Endothelial cell of umbilical vein (primary cell): ENCODE measurements around the gene ATXN7L1. TPM values are rescaled to one million over a fixed set of nuclear protein-coding genes. Genes with fewer than 3 reads are reported as not detected.

Source experiments
- BruUV-seq: library from RNA; stranded (reverse); fragments of 400-500 nt; replicated peaks from 2 replicates; lab custom pipeline; 2021; lab: Mats Ljungman, UMichigan
- CTCF ChIA-PET: fragments of 300-600, 350-600 bp; sonication (Branson Sonifier 250); formaldehyde crosslinking; loops from one replicate; lab custom pipeline; 2021; ENCODE audit warnings: antibody characterized with exemption, inconsistent platforms; lab: Charles Lee
- POLR2A ChIA-PET: fragments of 300-600, 350-600 bp; sonication (Branson Sonifier 250); formaldehyde crosslinking; loops from one replicate; lab custom pipeline; 2021; ENCODE audit warnings: antibody characterized with exemption, inconsistent platforms; lab: Charles Lee
- DNase-seq: peaks from one replicate; pipeline ENCODE4 v3.0.0-alpha.2; 2011; ENCODE audit warnings: low read depth, low spot score
- FAIRE-seq: peaks from 2 replicates; lab custom pipeline; 2011; peaks lifted over from hg19 to GRCh38; lab: Jason Lieb, UNC
- H2AFZ ChIP-seq: 2 replicates; pipeline ENCODE4 v1.6.0; 2012; ENCODE audit warnings: low read depth, low read length, control low read depth, inconsistent platforms
- H3K27ac ChIP-seq: 2 replicates; pipeline ENCODE4 v1.5.1; 2011; ENCODE audit warnings: low read depth, mild to moderate bottlenecking, control low read depth, low read length, moderate library complexity; ENCODE audit not compliant: insufficient read depth
- H3K27me3 ChIP-seq, 2 experiments: 2 replicates each; pipeline versions ENCODE4 v1.6.0 to v1.6.1; 2011; ENCODE audit warnings: low read length in 2 of 2, mixed read lengths in 1 of 2; ENCODE audit not compliant: control insufficient read depth in 2 of 2, insufficient read depth in 2 of 2
- H3K36me3 ChIP-seq, 2 experiments: 2 replicates in 1 of 2; 3 replicates in 1 of 2; pipeline ENCODE4 v1.5.1; 2011; ENCODE audit warnings: low read length in 2 of 2, mild to moderate bottlenecking in 1 of 2, moderate library complexity in 1 of 2; ENCODE audit not compliant: control insufficient read depth in 2 of 2, insufficient read depth in 2 of 2; ENCODE audit errors: extremely low read depth in 1 of 2
- H3K4me1 ChIP-seq: 3 replicates; pipeline ENCODE4 v1.5.1; 2011; ENCODE audit warnings: mild to moderate bottlenecking, low read length; ENCODE audit not compliant: control insufficient read depth, insufficient read depth; ENCODE audit errors: extremely low read depth
- H3K4me2 ChIP-seq: 2 replicates; pipeline ENCODE4 v1.6.1; 2011; ENCODE audit warnings: low read length, control low read depth, mixed read lengths; ENCODE audit not compliant: insufficient read depth
- H3K4me3 ChIP-seq, 3 experiments: fragments of 200-600 bp in 1 of 3; sonication (generic), shearing (Covaris generic) in 1 of 3; replicated peaks in 1 of 3; 2 replicates each; pipeline ENCODE4 v1.5.1; 2011 to 2016; ENCODE audit warnings: control low read depth in 3 of 3, low read length in 3 of 3, mild to moderate bottlenecking in 2 of 3, inconsistent platforms in 1 of 3, low read depth in 1 of 3, moderate library complexity in 1 of 3; ENCODE audit not compliant: insufficient read depth in 1 of 3
- H3K79me2 ChIP-seq: 2 replicates; pipeline ENCODE4 v1.6.0; 2012; ENCODE audit warnings: low read length, inconsistent platforms; ENCODE audit not compliant: control insufficient read depth, insufficient read depth
- H3K9ac ChIP-seq: replicated peaks from 2 replicates; pipeline ENCODE3; 2011; ENCODE audit warnings: low read length, control low read depth; ENCODE audit not compliant: insufficient read depth; ENCODE audit errors: extremely low read depth
- H3K9me1 ChIP-seq: replicated peaks from 3 replicates; pipeline ENCODE4 v1.6.0; 2011; ENCODE audit warnings: mild to moderate bottlenecking, low read length; ENCODE audit not compliant: control insufficient read depth, insufficient read depth; ENCODE audit errors: extremely low read depth
- H3K9me3 ChIP-seq: replicated peaks from 2 replicates; pipeline ENCODE4 v1.5.1; 2012; ENCODE audit warnings: low read length, inconsistent platforms; ENCODE audit not compliant: control insufficient read depth, insufficient read depth
- H4K20me1 ChIP-seq: replicated peaks from 2 replicates; pipeline ENCODE3; 2011; ENCODE audit warnings: mild to moderate bottlenecking, low read length; ENCODE audit not compliant: control insufficient read depth, insufficient read depth; ENCODE audit errors: extremely low read depth
- CTCF ChIP-seq, 2 donors: IDR thresholded peaks; 1 replicate in 1 of 2; 2 replicates in 1 of 2; pipeline ENCODE4 v1.5.1; 2011; ENCODE audit warnings: low read length in 2 of 2, mild to moderate bottlenecking in 2 of 2, moderate library complexity in 2 of 2, control low read depth in 1 of 2, inconsistent platforms in 1 of 2, low read depth in 1 of 2; ENCODE audit not compliant: insufficient read depth in 1 of 2; ENCODE audit errors: extremely low read depth in 1 of 2
- EZH2 ChIP-seq: IDR thresholded peaks from 2 replicates; pipeline ENCODE4 v1.6.1; 2012; ENCODE audit warnings: borderline replicate concordance, low read depth, mild to moderate bottlenecking, moderate library complexity, low read length, inconsistent platforms; ENCODE audit not compliant: severe bottlenecking
- FOS ChIP-seq: IDR thresholded peaks from 2 replicates; pipeline ENCODE4 v1.6.1; 2011; ENCODE audit warnings: mild to moderate bottlenecking, low read length, moderate library complexity, borderline replicate concordance; ENCODE audit not compliant: insufficient read depth
- GATA2 ChIP-seq: IDR thresholded peaks from 2 replicates; pipeline ENCODE4 v1.7.0; 2011; ENCODE audit warnings: low read depth, mild to moderate bottlenecking, moderate library complexity, mixed read lengths, low read length; ENCODE audit not compliant: insufficient read length, insufficient read depth
- JUN ChIP-seq: IDR thresholded peaks from 2 replicates; pipeline ENCODE4 v1.6.1; 2011; ENCODE audit warnings: borderline replicate concordance, low read depth; ENCODE audit not compliant: insufficient read length, insufficient read depth
- MAX ChIP-seq: IDR thresholded peaks from 2 replicates; pipeline ENCODE4 v1.6.1; 2011; ENCODE audit not compliant: insufficient read depth, insufficient read length
- MYC ChIP-seq: IDR thresholded peaks from one replicate; pipeline ENCODE4 v1.6.1; 2011; ENCODE audit warnings: mild to moderate bottlenecking, low read depth, low read length
- POLR2A ChIP-seq: IDR thresholded peaks from 2 replicates; pipeline ENCODE4 v1.6.1; 2012; ENCODE audit warnings: low read depth, mild to moderate bottlenecking, control low read depth, low read length
- POLR2AphosphoS5 ChIP-seq: IDR thresholded peaks from 2 replicates; pipeline ENCODE4 v1.6.1; 2012; ENCODE audit warnings: low read depth, mild to moderate bottlenecking, control low read depth, low read length, moderate library complexity; ENCODE audit not compliant: insufficient read depth
- dilution Hi-C: fragments of 300-500 bp; cut with MboI; formaldehyde crosslinking; loops from one replicate; pipeline ENCODE4 v1.15.0; 2019; ENCODE audit warnings: low sequenced_read_pairs; ENCODE audit not compliant: extremely low pct_ligation_motif_present
- intact Hi-C: fragments of 100-400 bp; cut with micrococcal nuclease; formaldehyde crosslinking; loops from one replicate; pipeline ENCODE4 v1.10.0; 2022
- polyA plus RNA-seq, 4 experiments: library from polyadenylated mRNA; depleted of rRNA in 3 of 4; stranded (reverse) in 3 of 4; unstranded in 1 of 4; fragments of >200 nt; gene quantifications; 2 replicates each; pipeline versions ENCODE4 v1.2.1 to v1.2.3, GENCODE V29; 2011 to 2012; ENCODE audit warnings: missing spikeins in 1 of 4
- total RNA-seq: library from RNA; stranded (reverse); gene quantifications from 2 replicates; pipeline ENCODE4 v1.2.3, GENCODE V29; 2021

ATXN7L1 gene
- total and polyA plus RNA-seq, 2 donors (not counting 3 experiments of a cell fraction or from before 2014, with no cell fraction given): 4.6 to 15.6 TPM

GRCh38 chr7:105827151-105827875, 49.1 kb downstream of the ATXN7L1 start:
- H3K27ac ChIP-seq: no peak overlapping the region
- no peak overlapping the region for H2AFZ ChIP-seq
- no peak overlapping the region for H3K4me3 ChIP-seq
- no peak for DNase-seq
- no peaks in the 10 kb centered on the region for H3K27me3 ChIP-seq
- H3K9me3 ChIP-seq: no peaks in the 10 kb centered on the region
- ChIA-PET CTCF (interaction anchor here (0.6 to 0.7 kb wide), 2 partner anchors 21 to 37 kb away, joined by 3 read pairs; no protein-coding TSS in a partner anchor), POLR2A (no interaction called here)
- TF ChIP-seq FOS (no peak), POLR2A (no peak), JUN (no peak), MYC (no peak), EZH2 (no peak), GATA2 (no peak), CTCF (IDR thresholded peaks at IDR 0.05; ENCODE audit: extremely low read depth in 1 of 2, insufficient read depth in 1 of 2, low read depth in 1 of 2, low read length in 2 of 2) (no peak), MAX (no peak), POLR2AphosphoS5 (no peak)
- H3K9ac ChIP-seq: no peak overlapping the region
- H3K36me3 ChIP-seq: no peaks in the 10 kb centered on the region
- dilution Hi-C loops (no loop called here), intact Hi-C loops (no loop called here)
- peaks cover 30% of the 10 kb centered on the region for H3K4me1 ChIP-seq
- no peaks in the 10 kb centered on the region for H3K79me2 ChIP-seq
- no peaks in the 10 kb centered on the region for H4K20me1 ChIP-seq
- no peaks in the 10 kb centered on the region for H3K9me1 ChIP-seq
- H3K4me2 ChIP-seq: no peak overlapping the region
- FAIRE-seq: no peak
- no TSS peak for BruUV-seq
